Body of pancreas (tissue), 4 donors: Measurements from ENCODE around the gene ITGB2. TPM values are rescaled to one million over a fixed set of nuclear protein-coding genes. Genes with fewer than 3 reads are reported as not detected.
A peak's percentile ranks its signal among the peaks of the same experiment; 100 is the strongest.

Experiments
- ATAC-seq: fragments of 150-250 bp; one replicate; pipeline ENCODE4 v1.9.1; 2016
- DNase-seq, 4 donors: peaks; one replicate each; pipeline ENCODE4 v3.0.0-alpha.2; 2019
- H3K27ac ChIP-seq, 4 donors: fragments of 200-600 bp; sonication (generic); 1 replicate in 3 of 4; 2 replicates in 1 of 4; pipeline versions ENCODE4 v1.5.1 to v1.6.1; 2016 to 2019; ENCODE audit warnings: mild to moderate bottlenecking in 1 of 4, mixed read lengths in 1 of 4, moderate library complexity in 1 of 4
- H3K27me3 ChIP-seq, 2 donors: fragments of 200-600 bp; sonication (generic); one replicate each; pipeline ENCODE4 v1.6.0; 2016; ENCODE audit warnings: mild to moderate bottlenecking in 1 of 2
- H3K36me3 ChIP-seq, 2 donors: fragments of 200-600 bp; sonication (generic); replicated peaks in 1 of 2; 2 replicates each; pipeline ENCODE4 v1.5.1; 2016; ENCODE audit warnings: low read depth in 2 of 2; ENCODE audit not compliant: insufficient read depth in 1 of 2
- H3K4me1 ChIP-seq: fragments of 200-600 bp; sonication (generic); one replicate; pipeline ENCODE4 v1.6.0; 2016
- H3K4me3 ChIP-seq, 2 donors: fragments of 200-600 bp; sonication (generic); 1 replicate in 1 of 2; 2 replicates in 1 of 2; pipeline ENCODE4 v1.5.1; 2016 to 2019
- H3K9me3 ChIP-seq, 3 donors: fragments of 200-600 bp; sonication (generic); 1 replicate in 2 of 3; 2 replicates in 1 of 3; pipeline ENCODE4 v1.5.1; 2016
- POLR2A ChIP-seq, 3 donors: fragments of 450-650 bp; IDR thresholded peaks; one replicate each; pipeline ENCODE4 v1.6.1; 2016; ENCODE audit warnings: antibody characterized with exemption in 3 of 3, mild to moderate bottlenecking in 2 of 3
- WGBS, 2 donors: methylation state at CpG; one replicate each; pipeline ENCODE4 v1.1.5; 2017; 5-methylcytosine and 5-hydroxymethylcytosine counted together
- intact Hi-C: fragments of 100-400 bp; cut with DNase I; formaldehyde crosslinking; loops from one replicate; pipeline ENCODE4 v1.15.1; 2023
- total RNA-seq, 2 donors: library from RNA; depleted of rRNA; stranded (reverse); fragments of >200 nt; gene quantifications; one replicate each; pipeline ENCODE4 v1.1.0, GENCODE V29; 2016
- TF ChIP-seq, protein P1 (sequence below), 7 experiments: fragments of 450-650 bp in 4 of 7; fragments of 200-600 bp in 3 of 7; sonication (generic) in 3 of 7; IDR thresholded peaks; one replicate each; pipeline ENCODE4 v1.5.1; 2016 to 2019; ENCODE audit warnings: antibody characterized with exemption in 7 of 7

ITGB2 gene
- total RNA-seq, 2 donors from 2014 or later = 17.8 to 23.3 TPM

DNA sequence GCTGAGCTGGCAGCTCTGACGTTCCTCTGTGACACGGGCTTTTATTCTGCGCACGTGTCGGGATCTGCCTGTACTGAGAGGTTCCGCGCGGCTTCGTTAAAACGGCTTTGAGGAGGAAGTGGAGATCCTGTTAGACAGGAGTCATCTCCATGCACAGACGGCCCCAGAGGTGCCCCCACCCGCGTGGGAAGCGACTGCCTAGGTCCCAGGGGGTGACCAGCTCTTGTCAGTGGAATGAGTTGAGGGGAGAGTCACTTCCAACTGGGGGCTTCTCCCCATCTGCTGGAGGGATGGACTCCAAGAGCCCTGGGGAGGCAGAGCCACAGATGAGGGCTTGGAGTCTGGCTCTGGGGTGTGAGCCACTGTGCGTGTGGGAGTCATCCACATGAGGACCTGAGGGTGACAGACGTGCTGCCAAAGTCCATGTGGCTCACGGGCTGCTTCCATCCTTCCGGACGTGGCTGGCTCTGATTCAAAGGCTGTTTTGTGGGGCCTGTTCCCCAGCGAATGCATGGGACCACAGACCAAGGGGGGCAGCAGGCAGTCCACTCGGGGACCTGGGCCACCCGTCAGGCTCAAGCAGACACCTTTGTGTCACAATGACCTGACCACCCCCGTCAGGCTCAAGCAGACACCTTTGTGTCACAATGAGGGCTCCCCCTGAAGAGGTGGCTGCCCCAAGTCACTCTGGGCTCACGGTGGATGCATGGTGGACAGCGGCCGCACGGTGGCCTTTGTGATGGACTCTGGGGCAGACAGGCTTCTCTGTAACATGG, 74.0 kb downstream of the ITGB2 start:
- intact Hi-C loops = no loop called here
- DNase-seq (peak in 3 of 4 donors; percentile 27 to 66 (median 37)), ATAC-seq (peak; percentile 16)
- Histone ChIP-seq H3K27me3 (peaks cover 0 to 3% of the 10 kb centered on the region in 2 donors), H3K27ac (no peak overlapping the region), H3K9me3 (no peaks in the 10 kb centered on the region), H3K4me3 (no peak overlapping the region), H3K4me1 (peaks cover 22% of the 10 kb centered on the region), H3K36me3 (peaks cover 0 to 11% of the 10 kb centered on the region in 2 donors)
- TF ChIP-seq, protein P1, sequence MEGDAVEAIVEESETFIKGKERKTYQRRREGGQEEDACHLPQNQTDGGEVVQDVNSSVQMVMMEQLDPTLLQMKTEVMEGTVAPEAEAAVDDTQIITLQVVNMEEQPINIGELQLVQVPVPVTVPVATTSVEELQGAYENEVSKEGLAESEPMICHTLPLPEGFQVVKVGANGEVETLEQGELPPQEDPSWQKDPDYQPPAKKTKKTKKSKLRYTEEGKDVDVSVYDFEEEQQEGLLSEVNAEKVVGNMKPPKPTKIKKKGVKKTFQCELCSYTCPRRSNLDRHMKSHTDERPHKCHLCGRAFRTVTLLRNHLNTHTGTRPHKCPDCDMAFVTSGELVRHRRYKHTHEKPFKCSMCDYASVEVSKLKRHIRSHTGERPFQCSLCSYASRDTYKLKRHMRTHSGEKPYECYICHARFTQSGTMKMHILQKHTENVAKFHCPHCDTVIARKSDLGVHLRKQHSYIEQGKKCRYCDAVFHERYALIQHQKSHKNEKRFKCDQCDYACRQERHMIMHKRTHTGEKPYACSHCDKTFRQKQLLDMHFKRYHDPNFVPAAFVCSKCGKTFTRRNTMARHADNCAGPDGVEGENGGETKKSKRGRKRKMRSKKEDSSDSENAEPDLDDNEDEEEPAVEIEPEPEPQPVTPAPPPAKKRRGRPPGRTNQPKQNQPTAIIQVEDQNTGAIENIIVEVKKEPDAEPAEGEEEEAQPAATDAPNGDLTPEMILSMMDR (IDR thresholded peaks at IDR 0.05) = no peak
- TF ChIP-seq POLR2A (IDR thresholded peaks at IDR 0.05) = no peak
- WGBS, 2 donors = 47 to 49% methylated on average over 11 to 27 of the region's 27 CpGs

DNA sequence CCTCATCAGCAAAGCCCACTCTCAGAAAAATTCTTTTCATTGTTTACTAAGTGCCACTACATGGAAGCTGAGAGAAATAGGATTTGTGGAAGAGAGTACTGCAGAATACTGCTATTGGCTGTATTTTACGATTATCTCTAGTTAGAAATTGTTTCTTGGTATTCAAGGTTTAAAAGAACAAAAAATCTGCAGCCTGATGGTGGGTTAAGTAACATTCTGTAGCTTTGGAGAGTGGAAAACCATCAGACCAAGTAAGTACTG, 74.5 kb downstream of the ITGB2 start:
- Histone ChIP-seq H3K9me3 (no peaks in the 10 kb centered on the region), H3K27me3 (peaks cover 0 to 3% of the 10 kb centered on the region in 2 donors), H3K4me1 (peaks cover 22% of the 10 kb centered on the region), H3K27ac (no peak overlapping the region), H3K36me3 (peaks cover 0 to 11% of the 10 kb centered on the region in 2 donors), H3K4me3 (no peak overlapping the region)
- TF ChIP-seq POLR2A (IDR thresholded peaks at IDR 0.05) = no peak
- TF ChIP-seq, protein P1 (IDR thresholded peaks at IDR 0.05) = no peak
- DNase-seq (no peak), ATAC-seq (no peak)
- 38 to 63% methylated on average over 1 of the region's 1 CpG for WGBS, 2 donors
- intact Hi-C loops = no loop called here

DNA sequence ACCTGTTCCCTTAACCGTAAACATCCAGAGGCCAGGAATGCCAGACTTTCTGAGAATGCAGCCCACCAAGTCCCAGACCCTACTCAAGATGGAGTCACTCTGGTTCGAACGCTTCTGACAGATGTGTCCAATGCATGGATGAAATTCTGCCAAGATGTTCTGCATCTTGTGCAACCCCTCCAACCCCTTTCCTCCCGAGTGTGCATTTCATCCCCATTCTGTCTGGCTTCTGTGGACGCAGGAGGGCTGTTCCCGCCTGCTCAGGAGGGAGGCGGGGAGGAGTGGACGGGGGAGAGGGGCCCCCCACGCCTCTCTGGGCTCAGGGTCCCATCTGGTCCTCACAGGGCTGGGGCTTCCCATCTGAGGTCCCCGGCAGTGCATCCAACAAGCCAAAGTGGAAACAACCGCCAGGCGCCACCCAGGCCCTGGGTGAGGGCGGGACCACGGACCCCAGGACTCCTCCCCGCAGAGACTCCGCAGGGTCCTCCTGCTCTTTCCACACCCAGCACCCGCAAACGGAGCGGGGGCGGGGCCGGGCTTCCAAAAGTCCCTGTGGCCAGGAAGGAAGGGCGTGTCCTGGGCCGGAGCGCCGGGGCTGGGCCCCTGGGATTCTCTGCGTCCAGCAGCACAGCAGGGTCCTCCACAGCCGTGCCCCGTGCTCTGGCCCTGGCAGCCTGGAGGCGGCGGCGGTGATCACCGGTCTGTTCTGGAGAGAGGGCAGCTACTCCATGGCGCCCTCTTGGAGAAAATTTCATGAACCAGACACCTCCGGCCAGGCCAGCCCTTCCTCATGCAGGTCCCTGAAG, 75.1 kb downstream of the ITGB2 start:
- WGBS, 2 donors = 14 to 33% methylated on average over 4 to 34 of the region's 34 CpGs
- intact Hi-C loops = no loop called here
- ATAC-seq = peak; percentile 58
- Histone ChIP-seq H3K27ac (no peak overlapping the region), H3K36me3 (peaks cover 0 to 8% of the 10 kb centered on the region in 2 donors), H3K27me3 (peaks cover 0 to 3% of the 10 kb centered on the region in 2 donors), H3K4me1 (peaks cover 22% of the 10 kb centered on the region), H3K4me3 (no peak overlapping the region), H3K9me3 (no peaks in the 10 kb centered on the region)
- peak; percentile 26 to 57 (median 48) for DNase-seq
- TF ChIP-seq, protein P1 (IDR thresholded peaks at IDR 0.05) = peak in 2 of 7 experiments; percentile 13 to 22
- no peak for TF ChIP-seq POLR2A (IDR thresholded peaks at IDR 0.05)

DNA sequence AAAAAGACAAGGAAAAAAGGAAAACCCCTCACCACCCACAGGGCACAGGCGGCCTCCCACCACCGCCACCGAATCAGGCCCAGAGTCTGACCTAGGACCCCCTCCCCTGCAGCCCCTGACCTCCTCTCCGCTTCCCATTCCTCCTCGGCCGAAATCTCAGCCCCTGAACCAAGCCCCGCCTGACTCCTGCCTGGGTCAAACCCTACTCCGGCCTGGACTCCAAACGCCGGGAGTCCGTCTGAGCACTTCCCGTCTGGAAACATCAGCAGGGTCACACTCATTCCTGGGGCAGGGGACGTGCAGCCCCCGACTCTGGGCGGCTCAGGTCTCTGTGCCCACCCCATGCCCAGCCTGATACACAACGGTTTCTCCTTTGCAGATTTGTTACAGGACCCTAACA, 76.4 kb downstream of the ITGB2 start:
- WGBS, 2 donors = 53 to 67% methylated on average over 14 to 16 of the region's 16 CpGs
- H3K4me1 ChIP-seq = peaks cover 21% of the 10 kb centered on the region
- DNase-seq = no peak
- H3K27ac ChIP-seq = no peak overlapping the region
- peaks cover 0 to 3% of the 10 kb centered on the region in 2 donors for H3K27me3 ChIP-seq
- TF ChIP-seq POLR2A (IDR thresholded peaks at IDR 0.05) = no peak
- TF ChIP-seq, protein P1 (IDR thresholded peaks at IDR 0.05) = no peak
- H3K4me3 ChIP-seq = no peak overlapping the region
- no peaks in the 10 kb centered on the region for H3K36me3 ChIP-seq
- intact Hi-C loops = no loop called here
- ATAC-seq = no peak
- no peaks in the 10 kb centered on the region for H3K9me3 ChIP-seq
